OCI-LY3 (cell line): ENCODE results near the gene NCAM2.

Source experiments
- H2AFZ ChIP-seq: fragments of 200-600, 300-600 bp; shearing (Covaris generic); 2 replicates; pipeline ENCODE4 v1.6.0; 2014; ENCODE audit warnings: antibody characterized with exemption, low read depth, low read length
- H3K27ac ChIP-seq: fragments of 200-600, 300-600 bp; sonication (generic); 2 replicates; pipeline ENCODE4 v1.5.1; 2014; ENCODE audit warnings: mild to moderate bottlenecking, low read length, moderate library complexity, mixed read lengths
- H3K27me3 ChIP-seq: fragments of 200-600, 300-600 bp; sonication (generic); 2 replicates; pipeline ENCODE4 v1.6.1; 2014; ENCODE audit warnings: low read depth, low read length, mixed read lengths
- H3K36me3 ChIP-seq: fragments of 200-600, 300-600 bp; sonication (generic); replicated peaks from 2 replicates; pipeline ENCODE3; 2014; ENCODE audit warnings: low read depth, low read length, mixed read lengths
- H3K4me1 ChIP-seq: fragments of 300-600, 200-600 bp; sonication (generic); 2 replicates; pipeline ENCODE4 v1.6.1; 2014; ENCODE audit warnings: low read length, mixed read lengths
- H3K4me2 ChIP-seq: fragments of 200-600, 300-600 bp; sonication (generic); 2 replicates; pipeline ENCODE4 v1.6.1; 2014; ENCODE audit warnings: low read length, mixed read lengths
- H3K4me3 ChIP-seq: fragments of 300-600, 200-600 bp; sonication (generic); 2 replicates; pipeline ENCODE4 v1.5.1; 2014; ENCODE audit warnings: antibody characterized with exemption, mild to moderate bottlenecking, low read length, moderate library complexity
- H3K79me2 ChIP-seq: fragments of 300-600, 200-600 bp; shearing (Covaris generic); 2 replicates; pipeline ENCODE4 v1.6.1; 2014; ENCODE audit warnings: mild to moderate bottlenecking, low read length, mixed read lengths
- H3K9ac ChIP-seq: fragments of 300-600, 200-600 bp; shearing (Covaris generic); 2 replicates; pipeline ENCODE4 v1.6.0; 2014; ENCODE audit warnings: mild to moderate bottlenecking, low read length, moderate library complexity
- H3K9me3 ChIP-seq: fragments of 200-600, 300-600 bp; shearing (Covaris generic); 2 replicates; pipeline ENCODE4 v1.6.1; 2014; ENCODE audit warnings: low read length, mixed read lengths; ENCODE audit not compliant: insufficient read depth
- H4K20me1 ChIP-seq: fragments of 200-600, 300-600 bp; sonication (generic); 2 replicates; pipeline ENCODE4 v1.6.1; 2016; ENCODE audit warnings: low read length, mixed read lengths; ENCODE audit not compliant: insufficient read depth
- CTCF ChIP-seq: fragments of 200-600, 300-600 bp; sonication (generic); IDR thresholded peaks from 2 replicates; pipeline ENCODE4 v1.5.1; 2014; ENCODE audit warnings: antibody characterized with exemption, low read length, low read depth
- EZH2phosphoT487 ChIP-seq: fragments of 200-600 bp; shearing (Covaris generic); IDR thresholded peaks from 2 replicates; pipeline ENCODE4 v1.6.1; 2018; ENCODE audit warnings: antibody characterized with exemption, mixed run types, low read depth

The NCAM2 gene

GRCh38 chr21:21114461-21114860 lies 116.3 kb downstream of the NCAM2 start:
- no peaks in the 10 kb centered on the region for H3K79me2 ChIP-seq
- H3K27ac ChIP-seq, result no peak overlapping the region
- H3K4me2 ChIP-seq, result no peak overlapping the region
- H3K9ac ChIP-seq, result no peak overlapping the region
- no peaks in the 10 kb centered on the region for H3K9me3 ChIP-seq
- H3K36me3 ChIP-seq, result no peaks in the 10 kb centered on the region
- H3K4me1 ChIP-seq, result 0 out of 2 replicates have a peak, but pooled peaks cover 6% of the 10 kb centered on the region
- H2AFZ ChIP-seq, result no peak overlapping the region
- H3K27me3 ChIP-seq, result no peaks in the 10 kb centered on the region
- TF ChIP-seq CTCF (no peak), EZH2phosphoT487 (no peak)
- no peaks in the 10 kb centered on the region for H4K20me1 ChIP-seq
- H3K4me3 ChIP-seq, result no peak overlapping the region

- Histone ChIP-seq H3K9ac (no peak overlapping the region), H2AFZ (no peak overlapping the region), H3K27me3 (no peaks in the 10 kb centered on the region), H3K36me3 (no peaks in the 10 kb centered on the region), H4K20me1 (no peaks in the 10 kb centered on the region), H3K9me3 (no peaks in the 10 kb centered on the region), H3K4me1 (0 out of 2 replicates have a peak, but pooled peaks cover 6% of the 10 kb centered on the region), H3K27ac (no peak overlapping the region), H3K4me2 (no peak overlapping the region), H3K79me2 (no peaks in the 10 kb centered on the region), H3K4me3 (no peak overlapping the region)
- TF ChIP-seq CTCF (no peak), EZH2phosphoT487 (no peak)
Observed at GRCh38 chr21:21119091-21119490, 120.9 kb downstream of the NCAM2 start.

- H3K4me2 ChIP-seq, result no peak overlapping the region
- H3K9me3 ChIP-seq, result no peaks in the 10 kb centered on the region
- no peaks in the 10 kb centered on the region for H3K36me3 ChIP-seq
- no peaks in the 10 kb centered on the region for H4K20me1 ChIP-seq
- no peaks in the 10 kb centered on the region for H3K27me3 ChIP-seq
- no peaks in the 10 kb centered on the region for H3K79me2 ChIP-seq
- no peak overlapping the region for H3K27ac ChIP-seq
- H3K4me3 ChIP-seq, result no peak overlapping the region
- H3K4me1 ChIP-seq, result 0 out of 2 replicates have a peak, but pooled peaks cover 6% of the 10 kb centered on the region
- no peak overlapping the region for H2AFZ ChIP-seq
- no peak for TF ChIP-seq EZH2phosphoT487
- no peak for TF ChIP-seq CTCF
- no peak overlapping the region for H3K9ac ChIP-seq
Observed at GRCh38 chr21:21122680-21123079, 124.5 kb downstream of the NCAM2 start.

- Histone ChIP-seq H3K4me1 (no peaks in the 10 kb centered on the region), H4K20me1 (no peaks in the 10 kb centered on the region)
- no peak for TF ChIP-seq EZH2phosphoT487
Observed at GRCh38 chr21:21132390-21132789, 134.2 kb downstream of the NCAM2 start.

GRCh38 chr21:21137986-21138385 lies 139.8 kb downstream of the NCAM2 start:
- Histone ChIP-seq H3K9me3 (no peaks in the 10 kb centered on the region), H3K4me2 (no peak overlapping the region), H3K79me2 (no peaks in the 10 kb centered on the region), H3K36me3 (no peaks in the 10 kb centered on the region), H3K4me1 (no peaks in the 10 kb centered on the region), H3K4me3 (no peak overlapping the region), H4K20me1 (no peaks in the 10 kb centered on the region), H3K9ac (no peak overlapping the region), H3K27me3 (no peaks in the 10 kb centered on the region), H3K27ac (no peak overlapping the region), H2AFZ (no peak overlapping the region)
- TF ChIP-seq EZH2phosphoT487 (no peak), CTCF (no peak)

More at GRCh38 chr21:21132390-21132789, 134.2 kb downstream of the NCAM2 start:
- Histone ChIP-seq H3K4me3 (no peak overlapping the region), H3K27ac (no peak overlapping the region), H3K79me2 (no peaks in the 10 kb centered on the region), H2AFZ (no peak overlapping the region), H3K36me3 (no peaks in the 10 kb centered on the region), H3K9ac (no peak overlapping the region), H3K27me3 (no peaks in the 10 kb centered on the region), H3K9me3 (no peaks in the 10 kb centered on the region), H3K4me2 (no peak overlapping the region)
